OCI-LY7 (cell line): ENCODE data around the gene CD46. TPM values are rescaled to one million over a fixed set of nuclear protein-coding genes. Genes with fewer than 3 reads are reported as not detected.

Source experiments
- BruUV-seq: library from RNA; stranded (reverse); fragments of 400-500 nt; replicated peaks from 2 replicates; lab custom pipeline; 2021; lab: Mats Ljungman, UMichigan
- CTCF ChIA-PET: fragments of 300-600 bp; sonication (Branson Sonifier 250); formaldehyde crosslinking; loops from one replicate; lab custom pipeline; 2022; ENCODE audit warnings: antibody characterized with exemption; ENCODE audit not compliant: unreplicated experiment; lab: Charles Lee
- POLR2A ChIA-PET: fragments of 300-600 bp; sonication (Branson Sonifier 250); formaldehyde crosslinking; loops from one replicate; lab custom pipeline; 2022; ENCODE audit warnings: antibody characterized with exemption; lab: Charles Lee
- DNase-seq: peaks from one replicate; pipeline ENCODE4 v3.0.0-alpha.2; 2015; ENCODE audit warnings: low spot score
- H2AFZ ChIP-seq: fragments of 200-600 bp; sonication (generic), shearing (Covaris generic); 2 replicates; pipeline ENCODE4 v1.6.1; 2014; ENCODE audit warnings: mild to moderate bottlenecking, antibody characterized with exemption, low read length, moderate library complexity
- H3K27ac ChIP-seq: fragments of 200-600 bp; sonication (generic); 2 replicates; pipeline ENCODE4 v1.5.1; 2014; ENCODE audit warnings: mixed run types, low read depth, mild to moderate bottlenecking, moderate library complexity, low read length, inconsistent platforms; ENCODE audit not compliant: poor library complexity, severe bottlenecking
- H3K36me3 ChIP-seq: fragments of 200-600 bp; sonication (generic); 2 replicates; pipeline ENCODE4 v1.6.1; 2014; ENCODE audit warnings: mild to moderate bottlenecking, antibody characterized with exemption, low read length, moderate library complexity, mixed read lengths; ENCODE audit not compliant: insufficient read depth
- H3K4me1 ChIP-seq: fragments of 200-600 bp; sonication (generic); 2 replicates; pipeline ENCODE4 v1.5.1; 2014; ENCODE audit warnings: mild to moderate bottlenecking, low read length; ENCODE audit not compliant: insufficient read depth, poor library complexity, severe bottlenecking
- H3K4me2 ChIP-seq: fragments of 200-600 bp; sonication (generic); 2 replicates; pipeline ENCODE4 v1.6.1; 2014; ENCODE audit warnings: mild to moderate bottlenecking, low read length
- H3K4me3 ChIP-seq: fragments of 200-600 bp; sonication (generic); 2 replicates; pipeline ENCODE4 v1.5.1; 2014; ENCODE audit warnings: mild to moderate bottlenecking, low read depth, low read length; ENCODE audit not compliant: poor library complexity, severe bottlenecking
- H3K79me2 ChIP-seq: fragments of 200-600 bp; sonication (generic); 2 replicates; pipeline ENCODE4 v1.6.1; 2016; ENCODE audit warnings: low read depth, mild to moderate bottlenecking, low read length, moderate library complexity, mixed read lengths; ENCODE audit not compliant: insufficient read depth
- H3K9me2 ChIP-seq: fragments of 200-600 bp; sonication (generic); 2 replicates; pipeline ENCODE4 v1.6.1; 2016; ENCODE audit warnings: mild to moderate bottlenecking, low read length, mixed read lengths; ENCODE audit not compliant: insufficient read depth
- H3K9me3 ChIP-seq: fragments of 200-600 bp; sonication (generic); 2 replicates; pipeline ENCODE4 v1.6.1; 2014; ENCODE audit warnings: mild to moderate bottlenecking, mixed run types, low read length, mixed read lengths
- H4K20me1 ChIP-seq: fragments of 200-600 bp; sonication (generic); 2 replicates; pipeline ENCODE4 v1.6.1; 2014; ENCODE audit warnings: mild to moderate bottlenecking, antibody characterized with exemption, low read length, moderate library complexity, mixed read lengths; ENCODE audit not compliant: insufficient read depth
- CTCF ChIP-seq: fragments of 200-600 bp; sonication (generic); conservative IDR thresholded peaks from 2 replicates; pipeline ENCODE4 v1.5.1; 2014; ENCODE audit warnings: mild to moderate bottlenecking, antibody characterized with exemption, low read length, moderate library complexity, mixed read lengths
- EZH2phosphoT487 ChIP-seq: fragments of 200-600 bp; sonication (generic); IDR thresholded peaks from 2 replicates; pipeline ENCODE4 v1.6.1; 2018; ENCODE audit warnings: low read depth, borderline replicate concordance, mild to moderate bottlenecking, mixed run types, antibody characterized with exemption, low read length, moderate library complexity, mixed read lengths
- intact Hi-C: fragments of 100-400 bp; cut with micrococcal nuclease; formaldehyde crosslinking; loops from one replicate; pipeline ENCODE4 v1.10.0; 2022; ENCODE audit not compliant: unreplicated experiment
- total RNA-seq, 2 experiments: library from RNA; depleted of rRNA in 1 of 2; stranded (reverse); fragments of >200 nt in 1 of 2; shearing (Covaris generic) in 1 of 2; gene quantifications; 2 replicates each; pipeline ENCODE4 v1.2.3, GENCODE V29; 2014 to 2022

CD46 gene
- total RNA-seq, 2 experiments from 2014 or later = 83.2 to 83.8 TPM

- no peaks in the 10 kb centered on the region for H4K20me1 ChIP-seq
- no TSS peak for BruUV-seq
- no peak overlapping the region for H3K27ac ChIP-seq
- H3K79me2 ChIP-seq = no peaks in the 10 kb centered on the region
- DNase-seq = no peak
- peaks cover 37% of the 10 kb centered on the region for H3K36me3 ChIP-seq
- H3K9me2 ChIP-seq = no peaks in the 10 kb centered on the region
- H3K4me2 ChIP-seq = no peak overlapping the region
- peaks cover 35% of the 10 kb centered on the region for H3K4me1 ChIP-seq
- ChIA-PET CTCF (interaction anchor here (0.6 to 1.1 kb wide), 2 partner anchors 18 to 378 kb away, joined by 4 to 5 read pairs; no protein-coding TSS in a partner anchor), POLR2A (no interaction called here)
- no peak overlapping the region for H2AFZ ChIP-seq
- H3K4me3 ChIP-seq = no peak overlapping the region
- TF ChIP-seq CTCF (no peak), EZH2phosphoT487 (no peak)
- no peaks in the 10 kb centered on the region for H3K9me3 ChIP-seq
- intact Hi-C loops = no loop called here
Observed at GRCh38 chr1:207804721-207805468, 53.0 kb downstream of the CD46 start.

GRCh38 chr1:207805841-207806421, 54.1 kb downstream of the CD46 start:
- Histone ChIP-seq H3K79me2 (no peaks in the 10 kb centered on the region), H2AFZ (no peak overlapping the region), H3K9me2 (no peaks in the 10 kb centered on the region), H3K9me3 (no peaks in the 10 kb centered on the region), H3K36me3 (peaks cover 37% of the 10 kb centered on the region), H4K20me1 (no peaks in the 10 kb centered on the region), H3K4me3 (no peak overlapping the region), H3K4me2 (no peak overlapping the region), H3K4me1 (peaks cover 35% of the 10 kb centered on the region), H3K27ac (no peak overlapping the region)
- no TSS peak for BruUV-seq
- intact Hi-C loops = no loop called here
- DNase-seq = no peak
- CTCF ChIA-PET = interaction anchor here (0.9 to 1.1 kb wide), 2 partner anchors 14 to 17 kb away, joined by 3 to 4 read pairs; no protein-coding TSS in a partner anchor
- POLR2A ChIA-PET = interaction anchor here (0.5 to 1.5 kb wide), 2 partner anchors 16 to 1139 kb away, joined by 3 to 4 read pairs; no protein-coding TSS in a partner anchor
- TF ChIP-seq EZH2phosphoT487 (no peak), CTCF (no peak)
